ENCODE results near the gene SOX15. TPM values are rescaled to one million over a fixed set of nuclear protein-coding genes. Genes with fewer than 3 reads are reported as not detected.
A peak's percentile ranks its signal among the peaks of the same experiment; 100 is the strongest.

SOX15 gene
- total and polyA plus RNA-seq, 11 donors: 0.32 to 8.0 (median 1.2) TPM; not detected in 1

GRCh38 chr17:7556627-7557026 is 33.3 kb downstream of the SOX15 start:
- H3K4me1 ChIP-seq: peaks cover 11 to 70% (median 40%) of the 10 kb centered on the region in 12 donors
- no peak for ATAC-seq
- no peak overlapping the region for H3K4me3 ChIP-seq
- H3K27ac ChIP-seq: peak overlapping the region in 8 of 12 donors; percentile 90 to 98 (median 94)
- H3K36me3 ChIP-seq: peaks cover 0 to 12% (median 0%) of the 10 kb centered on the region in 9 donors
- WGBS, 4 donors: 78 to 84% (median 81%) methylated on average over 12 of the region's 12 CpGs
- H3K27me3 ChIP-seq: no peaks in the 10 kb centered on the region
- TF ChIP-seq CTCF (IDR thresholded peaks at IDR 0.05): no peak
- no peak for TF ChIP-seq POLR2A (IDR thresholded peaks at IDR 0.05)
- no peaks in the 10 kb centered on the region for H3K9me3 ChIP-seq
- intact Hi-C loops (cut with DNase I): loop anchor here in 4 of 10 donors (5.0 to 10.0 kb wide), 5 partner anchors 39 to 204 kb away; partner anchors contain the start of genes KCTD11 (in 2 of the 4) and TMEM95 (in 2 of the 4)
- no peak for DNase-seq

GRCh38 chr17:7555320-7555948 is 34.5 kb downstream of the SOX15 start:
- H3K27me3 ChIP-seq: no peaks in the 10 kb centered on the region
- no peak overlapping the region for H3K4me3 ChIP-seq
- TF ChIP-seq POLR2A (IDR thresholded peaks at IDR 0.05): no peak
- WGBS, 4 donors: 63 to 73% (median 70%) methylated on average over 10 of the region's 10 CpGs
- H3K9me3 ChIP-seq: no peaks in the 10 kb centered on the region
- peak overlapping the region in 1 of 12 donors; percentile 19 for H3K27ac ChIP-seq
- no peak for ATAC-seq
- no peak for DNase-seq
- peaks cover 11 to 77% (median 35%) of the 10 kb centered on the region in 12 donors for H3K4me1 ChIP-seq
- H3K36me3 ChIP-seq: peaks cover 0 to 20% (median 5%) of the 10 kb centered on the region in 9 donors
- intact Hi-C loops (cut with DNase I): loop anchor here in 4 of 10 donors (5.0 to 10.0 kb wide), 5 partner anchors 38 to 203 kb away; partner anchors contain the start of genes KCTD11 (in 2 of the 4) and TMEM95 (in 2 of the 4)

- no peaks in the 10 kb centered on the region for H3K27me3 ChIP-seq
- H3K36me3 ChIP-seq: peaks cover 0 to 21% (median 6%) of the 10 kb centered on the region in 9 donors
- intact Hi-C loops (cut with DNase I): loop anchor here in 1 of 10 donors (10.0 kb wide), 1 partner anchor 199 kb away; the partner anchor contains the start of genes KCTD11 and TMEM95
- DNase-seq (no peak), ATAC-seq (no peak)
- H3K27ac ChIP-seq: peak overlapping the region in 4 of 12 donors; percentile 24 to 95 (median 32)
- no peak for TF ChIP-seq CTCF (IDR thresholded peaks at IDR 0.05)
- TF ChIP-seq POLR2A (IDR thresholded peaks at IDR 0.05): no peak
- 95 to 100% (median 99%) methylated on average over 1 of the region's 1 CpG for WGBS, 4 donors
- no peak overlapping the region for H3K4me3 ChIP-seq
- H3K9me3 ChIP-seq: no peaks in the 10 kb centered on the region
- H3K4me1 ChIP-seq: peaks cover 6 to 70% (median 25%) of the 10 kb centered on the region in 12 donors
Measured at GRCh38 chr17:7553356-7553755, 36.5 kb downstream of the SOX15 start.

GRCh38 chr17:7552621-7553051 is 37.3 kb downstream of the SOX15 start:
- TF ChIP-seq POLR2A (IDR thresholded peaks at IDR 0.05): no peak
- TF ChIP-seq CTCF (IDR thresholded peaks at IDR 0.05): no peak
- Histone ChIP-seq H3K4me3 (no peak overlapping the region), H3K9me3 (no peaks in the 10 kb centered on the region), H3K27me3 (no peaks in the 10 kb centered on the region), H3K27ac (peak overlapping the region in 3 of 12 donors; percentile 24 to 95 (median 26)), H3K4me1 (peaks cover 2 to 66% (median 21%) of the 10 kb centered on the region in 12 donors), H3K36me3 (peaks cover 0 to 21% (median 6%) of the 10 kb centered on the region in 9 donors)
- DNase-seq (no peak), ATAC-seq (peak in 2 of 4 donors; percentile 25 to 36)
- 80 to 89% (median 87%) methylated on average over 6 of the region's 6 CpGs for WGBS, 4 donors
- intact Hi-C loops (cut with DNase I): loop anchor here in 1 of 10 donors (10.0 kb wide), 1 partner anchor 198 kb away; the partner anchor contains the start of genes KCTD11 and TMEM95
